Vagina (tissue), 2 donors: ENCODE measurements around the gene ELMOD3. TPM values are rescaled to one million over a fixed set of nuclear protein-coding genes. Genes with fewer than 3 reads are reported as not detected.

Source experiments
- DNase-seq, 2 donors: peaks; one replicate each; pipeline ENCODE4 v3.0.0-alpha.2; 2017; ENCODE audit errors: extremely low spot score in 2 of 2
- H3K27ac ChIP-seq: fragments of 200-600 bp; sonication (generic); one replicate; pipeline ENCODE4 v1.5.1; 2019
- H3K27me3 ChIP-seq: fragments of 200-600 bp; sonication (generic); one replicate; pipeline ENCODE4 v1.5.1; 2019
- H3K36me3 ChIP-seq, 2 donors: fragments of 200-600 bp; sonication (generic); one replicate each; pipeline ENCODE4 v1.5.1; 2017 to 2019
- H3K4me1 ChIP-seq: fragments of 200-600 bp; sonication (generic); one replicate; pipeline ENCODE4 v1.5.1; 2019
- H3K4me3 ChIP-seq, 2 donors: fragments of 200-600 bp; sonication (generic); 1 replicate in 1 of 2; 2 replicates in 1 of 2; pipeline ENCODE4 v1.5.1; 2016 to 2019
- H3K9me3 ChIP-seq: fragments of 200-600 bp; sonication (generic); one replicate; pipeline ENCODE4 v1.5.1; 2019
- POLR2A ChIP-seq, 2 donors: fragments of 450-650 bp; IDR thresholded peaks; one replicate each; pipeline ENCODE4 v1.6.1; 2017; ENCODE audit warnings: antibody characterized with exemption in 2 of 2, mild to moderate bottlenecking in 2 of 2, moderate library complexity in 2 of 2
- POLR2AphosphoS5 ChIP-seq, 2 donors: sonication (generic); formaldehyde crosslinking; IDR thresholded peaks; one replicate each; pipeline ENCODE4 v1.9.0; 2017; ENCODE audit warnings: antibody characterized with exemption in 2 of 2, mild to moderate bottlenecking in 2 of 2, low read depth in 1 of 2; ENCODE audit not compliant: insufficient read depth in 1 of 2
- intact Hi-C: fragments of 100-400 bp; cut with DNase I; formaldehyde crosslinking; loops from one replicate; pipeline ENCODE4 v1.15.1; 2023
- total RNA-seq: library from RNA; depleted of rRNA; stranded (reverse); fragments of >200 nt; gene quantifications from one replicate; pipeline ENCODE4 v1.2.3, GENCODE V29; 2016
- TF ChIP-seq, protein P1 (sequence below), 3 experiments: fragments of 450-650 bp in 2 of 3; fragments of 200-600 bp in 1 of 3; sonication (generic) in 1 of 3; IDR thresholded peaks; one replicate each; pipeline ENCODE4 v1.5.1; 2017 to 2019; ENCODE audit warnings: antibody characterized with exemption in 3 of 3, mild to moderate bottlenecking in 2 of 3, moderate library complexity in 2 of 3

Gene ELMOD3
- total RNA-seq, 1 donor from 2014 or later: 44.7 TPM

DNA sequence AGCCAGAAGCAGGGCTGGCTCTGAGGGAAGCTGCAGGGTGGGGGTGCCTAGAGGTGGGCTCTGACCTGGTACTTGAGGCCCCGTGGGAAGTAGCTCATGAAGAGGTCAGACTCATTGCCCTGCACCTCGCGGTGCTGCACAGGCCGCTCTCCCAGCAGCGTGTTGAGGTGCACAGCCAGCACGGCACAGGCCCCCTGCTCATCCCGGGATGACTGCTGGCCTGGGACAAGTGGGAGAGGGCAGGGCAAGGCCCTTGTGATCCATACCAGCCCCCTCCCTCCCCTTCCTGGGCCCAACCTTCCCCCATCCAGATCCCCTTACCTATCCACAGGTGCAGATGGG lies 46.9 kb downstream of the ELMOD3 start:
- no peak for DNase-seq
- Histone ChIP-seq H3K4me3 (no peak overlapping the region), H3K27ac (no peak overlapping the region), H3K36me3 (peaks cover 2 to 31% of the 10 kb centered on the region in 2 donors), H3K4me1 (peaks cover 37% of the 10 kb centered on the region), H3K27me3 (no peaks in the 10 kb centered on the region), H3K9me3 (no peaks in the 10 kb centered on the region)
- TF ChIP-seq POLR2AphosphoS5 (IDR thresholded peaks at IDR 0.05; ENCODE audit: insufficient read depth in 1 of 2, low read depth in 1 of 2) (no peak), POLR2A (IDR thresholded peaks at IDR 0.05) (no peak)
- TF ChIP-seq, protein P1, sequence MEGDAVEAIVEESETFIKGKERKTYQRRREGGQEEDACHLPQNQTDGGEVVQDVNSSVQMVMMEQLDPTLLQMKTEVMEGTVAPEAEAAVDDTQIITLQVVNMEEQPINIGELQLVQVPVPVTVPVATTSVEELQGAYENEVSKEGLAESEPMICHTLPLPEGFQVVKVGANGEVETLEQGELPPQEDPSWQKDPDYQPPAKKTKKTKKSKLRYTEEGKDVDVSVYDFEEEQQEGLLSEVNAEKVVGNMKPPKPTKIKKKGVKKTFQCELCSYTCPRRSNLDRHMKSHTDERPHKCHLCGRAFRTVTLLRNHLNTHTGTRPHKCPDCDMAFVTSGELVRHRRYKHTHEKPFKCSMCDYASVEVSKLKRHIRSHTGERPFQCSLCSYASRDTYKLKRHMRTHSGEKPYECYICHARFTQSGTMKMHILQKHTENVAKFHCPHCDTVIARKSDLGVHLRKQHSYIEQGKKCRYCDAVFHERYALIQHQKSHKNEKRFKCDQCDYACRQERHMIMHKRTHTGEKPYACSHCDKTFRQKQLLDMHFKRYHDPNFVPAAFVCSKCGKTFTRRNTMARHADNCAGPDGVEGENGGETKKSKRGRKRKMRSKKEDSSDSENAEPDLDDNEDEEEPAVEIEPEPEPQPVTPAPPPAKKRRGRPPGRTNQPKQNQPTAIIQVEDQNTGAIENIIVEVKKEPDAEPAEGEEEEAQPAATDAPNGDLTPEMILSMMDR (IDR thresholded peaks at IDR 0.05): no peak
- intact Hi-C loops: no loop called here

DNA sequence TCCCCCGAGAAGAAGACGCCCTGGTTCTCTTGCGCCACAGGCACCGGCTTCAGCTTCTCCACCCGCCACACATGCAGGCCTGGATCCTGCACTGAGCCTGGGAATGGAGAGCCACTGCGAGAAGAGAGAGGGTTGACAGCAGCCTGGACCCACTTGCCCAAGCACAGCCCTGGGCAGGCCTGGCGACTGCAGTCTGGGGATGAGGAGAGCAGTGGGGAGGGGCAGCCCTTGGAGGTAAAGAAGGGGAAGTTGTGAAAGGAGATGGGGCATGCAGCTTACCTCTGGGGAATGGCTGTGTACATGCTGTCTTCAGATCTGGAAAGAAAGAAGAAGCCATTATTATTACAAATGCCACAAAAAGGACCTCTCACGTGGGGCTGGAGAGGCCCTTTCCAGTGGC lies 47.3 kb downstream of the ELMOD3 start:
- H3K27ac ChIP-seq: no peak overlapping the region
- intact Hi-C loops: no loop called here
- H3K4me1 ChIP-seq: peaks cover 34% of the 10 kb centered on the region
- H3K4me3 ChIP-seq: no peak overlapping the region
- H3K36me3 ChIP-seq: peaks cover 2 to 31% of the 10 kb centered on the region in 2 donors
- H3K9me3 ChIP-seq: no peaks in the 10 kb centered on the region
- DNase-seq: no peak
- TF ChIP-seq, protein P1 (IDR thresholded peaks at IDR 0.05): no peak
- TF ChIP-seq POLR2AphosphoS5 (IDR thresholded peaks at IDR 0.05; ENCODE audit: insufficient read depth in 1 of 2, low read depth in 1 of 2): no peak
- TF ChIP-seq POLR2A (IDR thresholded peaks at IDR 0.05): no peak
- no peaks in the 10 kb centered on the region for H3K27me3 ChIP-seq

DNA sequence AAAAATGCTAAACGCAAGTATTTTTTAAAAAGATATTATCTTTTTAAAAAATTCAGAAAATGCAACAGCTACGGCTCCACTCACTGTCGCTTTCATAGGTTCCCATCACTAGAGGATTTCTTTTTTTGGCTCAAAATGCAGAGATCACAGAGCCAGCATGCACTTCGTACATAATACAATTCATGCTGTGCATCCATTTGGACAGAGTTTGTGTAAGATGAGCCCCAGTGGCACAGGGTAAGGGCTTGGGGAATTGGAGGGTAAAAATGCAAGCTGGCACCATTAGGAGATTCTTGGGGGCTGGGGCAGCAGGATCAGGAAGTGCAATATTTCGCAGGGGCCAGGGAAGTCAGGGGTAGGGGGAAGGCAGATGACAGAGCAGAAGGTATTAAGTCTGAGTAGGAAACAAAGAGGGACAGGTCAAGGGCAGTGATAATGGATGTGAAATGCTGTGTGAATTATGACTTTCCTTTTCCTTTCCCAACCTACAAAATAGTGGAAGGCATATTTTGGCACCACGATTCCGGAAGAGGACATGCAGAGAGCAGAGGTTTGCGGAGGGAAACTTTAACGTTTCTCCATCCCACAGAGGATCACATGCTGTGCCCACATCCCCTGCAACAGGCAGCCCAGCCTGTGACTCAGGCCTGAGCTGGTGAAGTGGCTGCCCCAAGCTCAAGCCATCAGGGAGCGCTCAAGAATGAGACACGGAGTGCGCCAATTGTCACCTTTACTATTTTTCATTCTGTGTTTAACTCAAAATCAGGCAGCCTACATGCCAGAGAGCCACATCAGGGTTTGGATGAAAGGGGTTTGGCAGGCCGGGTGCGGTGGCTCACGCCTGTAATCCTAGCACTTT lies 50.9 kb downstream of the ELMOD3 start:
- TF ChIP-seq, protein P1 (IDR thresholded peaks at IDR 0.05): no peak
- peak in 1 of 2 donors; percentile 51 for TF ChIP-seq POLR2AphosphoS5 (IDR thresholded peaks at IDR 0.05; ENCODE audit: insufficient read depth in 1 of 2, low read depth in 1 of 2)
- no peak for TF ChIP-seq POLR2A (IDR thresholded peaks at IDR 0.05)
- Histone ChIP-seq H3K27me3 (no peaks in the 10 kb centered on the region), H3K9me3 (no peaks in the 10 kb centered on the region), H3K4me1 (peaks cover 49% of the 10 kb centered on the region), H3K36me3 (peaks cover 0 to 12% of the 10 kb centered on the region in 2 donors), H3K27ac (peak overlapping the region; percentile 33), H3K4me3 (no peak overlapping the region)
- DNase-seq: no peak
- intact Hi-C loops: no loop called here

DNA sequence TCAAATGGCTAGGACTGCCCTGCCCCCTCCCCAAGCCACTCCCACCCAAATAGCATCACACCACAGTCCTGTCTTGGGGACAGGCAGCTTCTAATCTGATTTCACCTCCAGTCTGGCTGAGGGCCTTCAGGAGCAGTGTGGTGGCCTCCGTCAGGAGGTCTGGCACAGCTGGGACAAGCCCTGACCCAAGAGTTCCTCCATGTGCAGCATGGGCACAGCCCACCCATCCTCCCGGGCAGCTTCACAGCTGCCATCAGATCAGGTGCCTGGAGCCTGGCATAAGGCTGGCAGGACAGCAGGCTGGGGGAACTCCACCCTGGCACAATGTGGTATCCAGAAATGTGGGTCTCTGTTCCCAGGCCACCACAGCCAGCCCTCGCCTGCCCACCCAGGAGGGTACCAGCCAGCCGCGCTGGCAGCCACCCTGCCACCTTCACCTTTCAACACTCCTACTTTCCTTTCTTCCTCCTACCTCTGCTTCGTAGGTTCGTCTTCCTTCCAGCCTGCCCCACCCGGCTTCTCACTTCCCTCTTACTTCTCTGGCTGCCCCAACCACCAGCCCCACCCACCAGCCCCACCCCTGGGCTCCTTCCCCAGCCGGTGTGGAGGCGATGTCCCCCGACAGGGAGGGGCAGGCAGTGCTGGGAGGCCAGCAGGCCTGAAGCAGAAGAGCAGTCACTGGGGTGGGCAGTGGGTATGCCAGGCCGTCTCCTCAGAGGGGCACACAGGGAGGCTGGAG lies 55.4 kb downstream of the ELMOD3 start, which contains the start of gene CAPG:
Gene CAPG (minus strand): TSS at position 522 of the 739 bp plus-strand sequence. CDS start 8,221 bp downstream, outside the sequence.
- no peak for DNase-seq
- peak within 1 kb of the TSS; percentile 85 for H3K27ac ChIP-seq
- H3K4me1 ChIP-seq: peaks cover 76% of the 10 kb centered on the region
- no peaks in the 10 kb centered on the region for H3K27me3 ChIP-seq
- no peaks in the 10 kb centered on the region for H3K36me3 ChIP-seq
- no peak for TF ChIP-seq POLR2A (IDR thresholded peaks at IDR 0.05)
- TF ChIP-seq, protein P1 (IDR thresholded peaks at IDR 0.05): no peak
- TF ChIP-seq POLR2AphosphoS5 (IDR thresholded peaks at IDR 0.05; ENCODE audit: insufficient read depth in 1 of 2, low read depth in 1 of 2): peak in 1 of 2 donors; percentile 58
- intact Hi-C loops: no loop called here
- H3K4me3 ChIP-seq: peak within 1 kb of the TSS; percentile 30 to 32
- no peaks in the 10 kb centered on the region for H3K9me3 ChIP-seq
